HG02938 (cell line): ENCODE measurements around the gene GLG1.
"Not testable (repeated sequence)": the region's sequence is repeated elsewhere in the genome, so short reads cannot be mapped to it uniquely, and the experiment has no call there.

ENCODE experiments used
- ATAC-seq: cut with Tn5 transposase; IDR thresholded peaks from one replicate; pipeline ENCODE4 v1.9.1; 2021; ENCODE audit warnings: mild to moderate bottlenecking, moderate library complexity; ENCODE audit not compliant: unreplicated experiment

Gene GLG1

GRCh38 chr16:74412775-74413390 lies 194.0 kb downstream of the GLG1 start:
- ATAC-seq = not testable (repeated sequence)

GRCh38 chr16:74412138-74412774 lies 194.7 kb downstream of the GLG1 start:
- not testable (repeated sequence) for ATAC-seq

GRCh38 chr16:74410981-74411380 lies 195.9 kb downstream of the GLG1 start:
- not testable (repeated sequence) for ATAC-seq

- ATAC-seq = not testable (repeated sequence)
These were observed 196.6 kb downstream of the GLG1 start for GRCh38 chr16:74410057-74410957.

GRCh38 chr16:74409185-74409981 lies 197.5 kb downstream of the GLG1 start:
- ATAC-seq = not testable (repeated sequence)

GRCh38 chr16:74407362-74407705 lies 199.6 kb downstream of the GLG1 start:
- not testable (repeated sequence) for ATAC-seq

- ATAC-seq = not testable (repeated sequence)
These were observed 200.1 kb downstream of the GLG1 start for GRCh38 chr16:74406600-74407361.

GRCh38 chr16:74404148-74404933 lies 202.6 kb downstream of the GLG1 start:
- not testable (repeated sequence) for ATAC-seq

- not testable (repeated sequence) for ATAC-seq
These were observed 206.7 kb downstream of the GLG1 start for GRCh38 chr16:74400238-74400637.

GRCh38 chr16:74398212-74398895 lies 208.6 kb downstream of the GLG1 start:
- not testable (repeated sequence) for ATAC-seq
